ENCODE measurements around the gene SGSH. TPM values are rescaled to one million over a fixed set of nuclear protein-coding genes. Genes with fewer than 3 reads are reported as not detected.

The SGSH gene
- total RNA-seq, 1 experiment from 2014 or later: 23.6 TPM

DNA sequence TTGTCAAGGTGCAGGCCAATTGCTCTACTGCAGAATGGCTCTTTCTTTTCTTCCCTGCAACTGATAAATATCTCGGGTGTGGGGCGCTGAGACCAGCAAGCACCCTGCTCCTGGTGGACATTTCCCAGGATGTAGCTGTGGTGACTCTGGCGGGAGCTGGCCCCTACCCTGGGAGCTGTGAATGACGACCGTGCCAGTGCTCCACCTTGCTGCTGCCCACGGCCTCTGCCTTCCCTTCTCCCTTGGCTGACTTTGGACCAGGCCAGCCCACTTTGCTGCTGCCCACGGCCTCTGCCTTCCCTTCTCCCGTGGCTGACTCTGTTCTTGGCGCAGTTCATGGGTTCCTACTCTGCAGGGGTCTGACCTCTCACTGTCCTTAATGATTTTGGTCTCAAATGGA, 34.2 kb downstream of the SGSH start:
- DNase-seq: no peak
- no peaks in the 10 kb centered on the region for H3K9me3 ChIP-seq
- no peaks in the 10 kb centered on the region for H3K27me3 ChIP-seq
- H3K4me3 ChIP-seq: no peak overlapping the region
- H3K36me3 ChIP-seq: no peaks in the 10 kb centered on the region

DNA sequence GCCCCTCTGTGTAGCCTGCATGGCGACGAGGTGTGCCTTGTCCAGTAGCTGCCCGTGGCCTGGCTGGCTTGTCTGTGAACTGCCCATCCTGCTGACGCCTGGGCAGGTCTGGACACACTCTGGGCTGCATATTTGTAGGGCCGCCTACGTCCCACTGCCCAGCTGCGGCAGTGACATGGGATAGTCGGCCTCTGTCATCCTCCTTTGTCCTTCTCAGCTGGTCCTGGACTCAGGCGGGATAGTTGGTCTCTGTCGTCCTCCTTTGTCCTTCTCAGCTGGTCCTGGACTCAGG, 35.8 kb downstream of the SGSH start:
- Histone ChIP-seq H3K4me3 (no peak overlapping the region), H3K27me3 (no peaks in the 10 kb centered on the region; the same call in 1 of the 2 replicates), H3K36me3 (no peaks in the 10 kb centered on the region), H3K9me3 (no peaks in the 10 kb centered on the region)
- DNase-seq: no peak

DNA sequence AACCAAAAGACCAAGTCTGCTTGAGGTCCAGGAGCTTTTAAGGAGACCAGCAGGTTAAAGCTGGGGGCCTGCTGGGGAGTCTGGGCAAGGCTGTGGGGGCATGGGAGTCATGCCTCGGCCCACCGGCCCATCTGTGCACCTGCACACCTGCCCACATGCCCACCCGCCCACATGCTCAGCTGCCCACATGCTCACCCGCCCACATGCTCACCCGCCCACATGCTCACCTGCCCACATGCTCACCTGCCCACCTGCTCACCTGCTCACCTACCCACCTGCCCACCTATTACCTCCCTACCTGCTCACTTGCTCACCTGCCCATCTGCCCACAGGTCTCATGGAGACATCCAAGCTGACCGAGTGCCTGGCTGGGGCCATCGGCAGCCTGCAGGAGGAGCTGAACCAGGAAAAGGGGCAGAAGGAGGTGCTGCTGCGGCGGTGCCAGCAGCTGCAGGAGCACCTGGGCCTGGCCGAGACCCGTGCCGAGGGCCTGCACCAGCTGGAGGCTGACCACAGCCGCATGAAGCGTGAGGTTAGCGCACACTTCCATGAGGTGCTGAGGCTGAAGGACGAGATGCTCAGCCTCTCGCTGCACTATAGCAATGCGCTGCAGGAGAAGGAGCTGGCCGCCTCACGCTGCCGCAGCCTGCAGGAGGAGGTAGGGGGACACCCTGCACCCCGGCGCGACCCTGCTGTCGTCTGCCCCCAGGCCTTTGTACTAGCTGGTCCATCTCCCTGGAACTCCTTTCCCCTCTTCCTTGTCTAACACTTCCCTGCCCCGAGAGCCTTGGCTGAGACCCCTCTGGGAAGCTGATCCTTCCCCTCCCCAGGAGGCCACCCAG, 36.3 kb downstream of the SGSH start:
- no peaks in the 10 kb centered on the region for H3K9me3 ChIP-seq
- no peaks in the 10 kb centered on the region for H3K36me3 ChIP-seq
- H3K27me3 ChIP-seq: no peaks in the 10 kb centered on the region; the same call in 1 of the 2 replicates
- H3K4me3 ChIP-seq: no peak overlapping the region
- no peak for DNase-seq

- H3K36me3 ChIP-seq: no peaks in the 10 kb centered on the region
- H3K27me3 ChIP-seq: no peaks in the 10 kb centered on the region; the same call in 1 of the 2 replicates
- no peaks in the 10 kb centered on the region for H3K9me3 ChIP-seq
- DNase-seq: no peak
- H3K4me3 ChIP-seq: no peak overlapping the region
Observed at GRCh38 chr17:80182845-80183223, 37.3 kb downstream of the SGSH start.

DNA sequence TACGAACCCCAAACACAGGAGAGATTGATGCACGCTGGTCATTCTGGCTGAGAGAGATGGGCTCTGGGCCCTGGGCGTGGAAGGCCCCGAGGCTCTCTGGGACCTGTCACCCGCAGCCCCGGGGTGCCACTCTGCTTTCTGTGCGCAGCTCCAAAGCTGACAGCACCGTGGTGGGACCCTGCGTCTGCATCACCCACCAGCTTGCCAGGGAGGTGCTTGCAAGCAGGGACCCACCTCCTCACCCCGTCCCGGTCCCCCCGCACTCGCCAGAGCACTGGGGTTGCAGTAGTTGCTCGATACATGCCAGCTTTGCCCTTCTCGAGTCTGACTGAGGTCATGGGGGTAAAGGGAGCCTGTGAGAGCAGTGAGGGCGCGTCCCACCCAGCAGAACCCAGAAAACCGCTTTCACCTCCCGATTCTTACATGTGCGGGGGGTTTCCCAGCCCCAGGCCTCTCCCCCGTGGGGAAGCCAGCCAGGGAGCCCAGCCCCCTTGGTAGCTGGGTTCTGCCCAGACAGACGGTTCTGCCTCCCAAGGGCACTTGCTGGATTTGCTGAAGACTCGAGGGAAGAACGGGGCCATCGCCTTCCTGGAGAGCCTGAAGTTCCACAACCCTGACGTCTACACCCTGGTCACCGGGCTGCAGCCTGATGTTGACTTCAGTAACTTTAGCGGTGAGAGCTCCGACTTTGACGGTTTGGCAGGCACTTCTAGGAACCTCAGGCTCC, 37.9 kb downstream of the SGSH start:
- Histone ChIP-seq H3K4me3 (no peak overlapping the region), H3K9me3 (no peaks in the 10 kb centered on the region), H3K36me3 (no peaks in the 10 kb centered on the region), H3K27me3 (no peaks in the 10 kb centered on the region; the same call in 1 of the 2 replicates)
- DNase-seq: no peak

DNA sequence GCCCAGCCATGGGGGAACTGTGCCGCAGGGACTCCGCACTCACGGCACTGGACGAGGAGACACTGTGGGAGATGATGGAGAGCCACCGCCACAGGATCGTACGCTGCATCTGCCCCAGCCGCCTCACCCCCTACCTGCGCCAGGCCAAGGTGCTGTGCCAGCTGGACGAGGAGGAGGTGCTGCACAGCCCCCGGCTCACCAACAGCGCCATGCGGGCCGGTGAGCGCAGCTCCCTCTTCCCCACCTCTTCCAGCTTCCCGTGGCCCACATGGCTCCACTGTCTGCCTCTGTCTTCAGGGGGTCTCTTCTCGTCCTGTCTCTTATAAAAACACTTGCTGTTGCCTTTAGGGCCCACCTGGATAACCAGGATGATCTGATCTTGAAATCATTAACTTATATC, 38.7 kb downstream of the SGSH start:
- DNase-seq: no peak
- Histone ChIP-seq H3K27me3 (no peaks in the 10 kb centered on the region; the same call in 1 of the 2 replicates), H3K4me3 (no peak overlapping the region), H3K36me3 (no peaks in the 10 kb centered on the region), H3K9me3 (no peaks in the 10 kb centered on the region)

- Histone ChIP-seq H3K36me3 (no peaks in the 10 kb centered on the region), H3K27me3 (no peaks in the 10 kb centered on the region; the same call in 1 of the 2 replicates), H3K9me3 (no peaks in the 10 kb centered on the region), H3K4me3 (no peak overlapping the region)
- no peak for DNase-seq
Observed at GRCh38 chr17:80180192-80180591, 39.9 kb downstream of the SGSH start.

DNA sequence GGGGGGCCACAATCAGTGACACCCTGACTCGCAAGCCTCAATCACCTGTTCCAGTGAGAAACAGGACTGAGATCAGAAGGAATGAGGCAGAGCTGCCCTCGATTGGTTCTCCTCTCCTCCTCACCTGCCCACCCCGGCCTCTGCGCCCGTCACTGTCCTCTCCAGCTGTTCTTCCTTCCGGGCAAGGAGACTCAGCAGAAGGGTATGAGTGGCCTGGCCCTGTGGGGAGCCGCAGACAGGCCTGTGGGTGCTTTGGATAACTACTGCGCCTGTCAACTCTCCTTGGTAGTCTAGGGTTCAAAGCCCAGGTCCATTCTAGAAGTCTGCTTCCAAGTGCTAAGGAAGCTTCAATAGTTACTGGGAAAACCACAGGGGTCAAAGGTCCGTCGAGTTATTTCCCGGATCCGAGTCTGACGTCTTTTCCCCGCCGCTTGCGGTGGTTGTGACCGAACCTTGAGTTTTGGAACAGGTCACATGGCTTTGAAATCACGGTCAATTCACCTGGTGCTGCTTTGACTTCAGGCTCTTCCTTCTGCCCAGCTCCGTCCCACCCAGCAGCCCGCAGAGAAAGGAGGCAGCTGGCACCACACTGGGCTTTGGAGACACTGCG, 42.0 kb downstream of the SGSH start:
- DNase-seq: no peak
- H3K36me3 ChIP-seq: no peaks in the 10 kb centered on the region
- no peaks in the 10 kb centered on the region; the same call in 1 of the 2 replicates for H3K27me3 ChIP-seq
- H3K4me3 ChIP-seq: no peak overlapping the region
- H3K9me3 ChIP-seq: no peaks in the 10 kb centered on the region

- Histone ChIP-seq H3K4me3 (no peak overlapping the region), H3K36me3 (no peaks in the 10 kb centered on the region), H3K9me3 (no peaks in the 10 kb centered on the region), H3K27me3 (no peaks in the 10 kb centered on the region; the same call in 1 of the 2 replicates)
- no peak for DNase-seq
Observed at GRCh38 chr17:80176757-80177156, 43.4 kb downstream of the SGSH start.

GRCh38 chr17:80173916-80174315, 46.2 kb downstream of the SGSH start:
- Histone ChIP-seq H3K4me3 (no peak overlapping the region), H3K36me3 (no peaks in the 10 kb centered on the region), H3K9me3 (no peaks in the 10 kb centered on the region), H3K27me3 (no peaks in the 10 kb centered on the region)
- DNase-seq: no peak

DNA sequence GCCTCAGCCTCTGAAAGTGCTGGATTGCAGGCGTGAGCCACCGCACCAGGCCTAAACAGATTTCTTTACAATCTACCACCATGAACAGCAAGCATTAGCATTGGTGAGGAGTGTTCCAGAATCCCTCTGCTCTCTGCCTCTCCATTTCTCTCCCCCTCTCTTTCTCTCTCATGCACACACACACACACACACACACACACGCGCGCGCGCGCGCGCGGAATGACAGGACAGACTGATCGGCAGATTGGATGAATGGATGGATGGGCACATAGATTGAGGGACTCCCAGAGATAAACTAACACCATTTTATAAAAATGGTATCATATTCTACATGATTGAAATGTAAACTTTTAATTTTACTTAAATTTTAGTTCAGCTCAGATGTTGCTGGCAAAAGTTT, 47.0 kb downstream of the SGSH start:
- no peak overlapping the region for H3K4me3 ChIP-seq
- no peak for DNase-seq
- no peaks in the 10 kb centered on the region for H3K9me3 ChIP-seq
- H3K27me3 ChIP-seq: no peaks in the 10 kb centered on the region
- no peaks in the 10 kb centered on the region for H3K36me3 ChIP-seq

GRCh38 chr17:80171681-80172080, 48.5 kb downstream of the SGSH start:
- Histone ChIP-seq H3K9me3 (no peaks in the 10 kb centered on the region), H3K36me3 (no peaks in the 10 kb centered on the region), H3K4me3 (no peak overlapping the region), H3K27me3 (no peaks in the 10 kb centered on the region)
- no peak for DNase-seq

DNA sequence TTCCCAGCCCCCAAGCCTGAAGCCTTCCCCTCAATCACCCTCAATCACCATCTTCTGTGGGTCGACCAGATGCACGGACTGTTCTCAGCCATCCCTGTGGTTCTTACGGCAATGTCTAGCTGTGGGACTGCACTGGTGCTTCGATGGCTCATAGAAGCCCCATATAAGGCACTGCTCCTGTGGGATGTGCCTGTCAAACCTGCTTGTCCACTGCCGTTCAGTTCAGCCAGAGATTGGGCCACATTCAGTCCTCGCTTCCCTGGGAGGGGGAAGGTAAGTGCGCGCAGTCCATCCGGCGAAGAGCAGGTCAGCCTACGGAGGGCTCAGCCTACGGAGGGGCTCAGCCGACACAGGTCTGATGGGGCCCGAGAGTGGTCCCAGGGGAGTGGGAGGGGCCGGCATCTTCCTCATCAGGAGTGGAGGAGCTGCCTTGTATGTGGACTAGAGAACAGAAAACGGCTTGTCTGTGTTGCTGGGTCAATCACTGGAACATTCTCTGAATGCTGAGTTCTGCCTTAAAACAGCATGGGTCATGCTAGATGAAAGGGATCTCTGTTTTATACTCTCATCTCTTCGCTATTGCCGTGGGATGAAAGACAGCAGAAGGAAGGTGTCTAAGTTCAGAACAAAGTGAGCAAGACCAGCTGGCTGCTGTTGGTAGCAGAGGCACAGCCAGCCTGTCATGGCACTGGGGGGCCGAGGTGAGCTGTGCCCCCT, 50.2 kb downstream of the SGSH start, which contains the start of gene CARD14:
TSS of gene CARD14 (plus strand) at position 247 of the 717 bp plus-strand sequence. CDS start 11,409 bp downstream, outside the sequence.
- DNase-seq: no peak
- no peaks in the 10 kb centered on the region for H3K9me3 ChIP-seq
- H3K36me3 ChIP-seq: no peaks in the 10 kb centered on the region
- no peaks in the 10 kb centered on the region for H3K27me3 ChIP-seq
- H3K4me3 ChIP-seq: no peak within 1 kb of the TSS

- H3K27me3 ChIP-seq: no peaks in the 10 kb centered on the region
- no peaks in the 10 kb centered on the region for H3K36me3 ChIP-seq
- no peaks in the 10 kb centered on the region for H3K9me3 ChIP-seq
- no peak for DNase-seq
- no peak overlapping the region for H3K4me3 ChIP-seq
Observed at GRCh38 chr17:80169107-80169506, 51.0 kb downstream of the SGSH start.

GRCh38 chr17:80168371-80168770, 51.8 kb downstream of the SGSH start:
- Histone ChIP-seq H3K4me3 (no peak overlapping the region), H3K27me3 (no peaks in the 10 kb centered on the region), H3K36me3 (no peaks in the 10 kb centered on the region), H3K9me3 (no peaks in the 10 kb centered on the region)
- no peak for DNase-seq

GRCh38 chr17:80166446-80166845, 53.7 kb downstream of the SGSH start:
- H3K4me3 ChIP-seq: no peak overlapping the region
- H3K9me3 ChIP-seq: no peaks in the 10 kb centered on the region
- no peak for DNase-seq
- no peaks in the 10 kb centered on the region for H3K36me3 ChIP-seq
- H3K27me3 ChIP-seq: no peaks in the 10 kb centered on the region

DNA sequence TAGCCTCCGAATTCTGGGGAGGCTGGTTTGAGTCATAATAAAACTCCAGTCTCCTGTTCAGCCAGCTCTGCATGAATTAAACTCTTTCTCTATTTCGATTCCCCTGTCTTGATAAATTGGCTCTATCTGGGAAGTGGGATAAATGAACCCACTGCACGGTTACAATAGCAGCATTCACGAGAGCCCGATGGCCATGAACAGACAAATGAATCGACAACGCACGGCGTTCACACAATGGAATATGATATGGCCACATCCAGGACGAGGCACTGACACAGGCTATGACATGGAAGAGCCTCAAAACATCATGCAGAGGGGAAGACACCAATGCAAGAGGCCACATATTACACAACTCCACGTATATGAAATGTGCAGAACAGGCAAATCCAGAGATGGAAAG, 55.9 kb downstream of the SGSH start:
- H3K9me3 ChIP-seq: no peaks in the 10 kb centered on the region
- DNase-seq: no peak
- no peaks in the 10 kb centered on the region for H3K36me3 ChIP-seq
- H3K4me3 ChIP-seq: no peak overlapping the region
- no peaks in the 10 kb centered on the region for H3K27me3 ChIP-seq
